Chondrocyte (in vitro differentiated cells): Measurements from ENCODE around the gene CD82. TPM values are rescaled to one million over a fixed set of nuclear protein-coding genes. Genes with fewer than 3 reads are reported as not detected.
A peak's percentile ranks its signal among the peaks of the same experiment; 100 is the strongest.

Experiments
- DNase-seq: peaks from one replicate; pipeline ENCODE4 v3.0.0; 2021; ENCODE audit warnings: mixed read lengths, low spot score
- H3K27ac Mint-ChIP-seq: one replicate; pipeline ENCODE4 v1.8.0; 2021; ENCODE audit warnings: mild to moderate bottlenecking, moderate library complexity, mixed read lengths; ENCODE audit not compliant: unreplicated experiment
- H3K27me3 Mint-ChIP-seq: 2 replicates; pipeline ENCODE4 v1.8.0; 2021; ENCODE audit warnings: low read depth, mixed read lengths
- H3K36me3 Mint-ChIP-seq: 2 replicates; pipeline ENCODE4 v1.8.0; 2021; ENCODE audit warnings: low read depth, mixed read lengths
- H3K4me1 Mint-ChIP-seq: 2 replicates; pipeline ENCODE4 v1.8.0; 2021; ENCODE audit warnings: low read depth, mild to moderate bottlenecking, mixed read lengths
- H3K4me3 Mint-ChIP-seq: one replicate; pipeline ENCODE4 v1.8.0; 2021; ENCODE audit warnings: mild to moderate bottlenecking, moderate library complexity, mixed read lengths; ENCODE audit not compliant: unreplicated experiment
- H3K9me3 Mint-ChIP-seq: 2 replicates; pipeline ENCODE4 v1.8.0; 2021; ENCODE audit warnings: low read depth, mixed read lengths
- CTCF ChIP-seq: fragments of 200-600 bp; sonication (generic); IDR thresholded peaks from 2 replicates; pipeline ENCODE4 v1.5.0; 2021; ENCODE audit warnings: antibody characterized with exemption, mild to moderate bottlenecking, moderate library complexity
- total RNA-seq: library from RNA; stranded (reverse); gene quantifications from 3 replicates; pipeline ENCODE4 v1.2.1, GENCODE V29; 2021

Gene CD82
- total RNA-seq, 1 donor from 2014 or later: 14.4 TPM

DNA sequence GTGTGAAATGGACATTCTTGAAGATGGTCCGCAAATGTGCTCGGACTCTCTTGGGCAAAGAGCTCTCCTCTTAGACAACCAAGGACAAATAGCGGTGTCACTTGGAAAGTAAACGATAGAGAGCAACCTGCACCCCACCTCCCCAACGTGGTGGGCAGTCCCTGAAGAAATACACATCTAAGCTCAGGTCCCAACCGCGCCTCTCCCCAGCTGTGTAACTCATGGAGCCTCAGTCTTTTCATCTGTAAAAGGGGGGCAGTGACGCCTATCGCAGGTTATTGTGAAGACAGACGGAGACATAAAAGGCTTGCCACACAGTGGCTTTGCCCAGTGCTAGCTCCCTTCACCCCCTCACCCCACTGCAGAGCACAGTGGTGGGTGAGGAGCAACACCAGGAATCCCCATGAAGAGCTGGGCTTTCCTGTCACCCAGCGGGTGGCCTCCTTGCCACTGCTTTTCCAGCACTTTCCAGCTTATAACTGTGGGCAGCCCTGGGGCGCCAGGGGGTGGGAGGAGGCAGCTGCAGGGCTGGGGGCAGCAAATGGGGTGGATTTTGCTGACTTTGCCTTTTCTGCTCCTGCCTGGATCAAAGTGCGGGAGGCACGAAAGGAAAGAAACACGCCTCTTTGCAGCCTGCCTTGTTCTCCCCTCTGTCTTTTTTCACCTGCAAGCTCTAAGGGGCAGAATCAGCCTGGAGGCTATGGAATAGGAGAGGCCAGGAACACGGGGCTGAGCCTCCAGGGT is 87.6 kb downstream of the CD82 start:
- peaks cover 3% of the 10 kb centered on the region for H3K36me3 Mint-ChIP-seq
- TF ChIP-seq CTCF: no peak
- H3K9me3 Mint-ChIP-seq: peaks cover 3% of the 10 kb centered on the region
- no peak overlapping the region for H3K4me3 Mint-ChIP-seq
- H3K27me3 Mint-ChIP-seq: peaks cover 36% of the 10 kb centered on the region
- H3K27ac Mint-ChIP-seq: no peak overlapping the region
- DNase-seq: no peak
- no peaks in the 10 kb centered on the region for H3K4me1 Mint-ChIP-seq

GRCh38 chr11:44654057-44654456 is 88.6 kb downstream of the CD82 start:
- Mint-ChIP-seq H3K4me1 (no peaks in the 10 kb centered on the region), H3K4me3 (no peak overlapping the region), H3K27me3 (peaks cover 41% of the 10 kb centered on the region), H3K9me3 (peaks cover 3% of the 10 kb centered on the region), H3K36me3 (peaks cover 3% of the 10 kb centered on the region), H3K27ac (no peak overlapping the region)
- no peak for TF ChIP-seq CTCF
- no peak for DNase-seq

GRCh38 chr11:44654596-44654995 is 89.1 kb downstream of the CD82 start:
- Mint-ChIP-seq H3K9me3 (peaks cover 3% of the 10 kb centered on the region), H3K4me3 (no peak overlapping the region), H3K27ac (no peak overlapping the region), H3K36me3 (peaks cover 5% of the 10 kb centered on the region), H3K27me3 (peaks cover 41% of the 10 kb centered on the region), H3K4me1 (peaks cover 4% of the 10 kb centered on the region)
- no peak for TF ChIP-seq CTCF
- DNase-seq: no peak

DNA sequence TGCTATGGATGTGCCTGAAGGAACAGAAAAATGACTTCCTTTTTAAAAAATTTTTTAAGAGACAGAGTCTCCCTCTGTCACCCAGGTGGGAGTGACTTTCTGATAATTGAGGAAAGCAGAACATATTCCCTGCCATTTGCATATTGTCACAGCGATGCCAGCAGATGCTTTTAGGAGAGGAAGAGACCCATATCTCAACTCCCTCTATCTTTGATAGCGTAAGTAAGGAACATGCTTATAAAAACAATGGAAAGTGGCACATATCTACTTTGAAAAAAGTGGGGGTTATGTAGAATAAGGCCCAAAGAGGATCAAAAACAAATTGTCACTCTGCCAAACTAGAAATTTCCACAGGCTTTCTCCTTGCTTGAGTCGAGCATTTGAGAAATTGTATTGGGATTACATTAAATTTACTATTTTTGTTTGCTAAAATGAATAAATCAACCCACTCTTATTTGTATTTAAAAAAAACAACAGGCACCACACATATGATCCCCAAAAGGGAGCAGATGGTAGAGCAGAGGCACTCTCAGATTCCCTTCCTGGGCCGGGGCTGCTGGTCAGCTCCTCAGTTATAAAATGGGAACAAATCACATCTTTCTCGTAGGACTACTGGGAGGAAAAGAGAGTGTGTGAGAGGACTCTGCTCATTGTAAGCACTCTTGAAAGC is 92.5 kb downstream of the CD82 start:
- no peaks in the 10 kb centered on the region for H3K9me3 Mint-ChIP-seq
- H3K27ac Mint-ChIP-seq: no peak overlapping the region
- peaks cover 5% of the 10 kb centered on the region for H3K4me1 Mint-ChIP-seq
- H3K27me3 Mint-ChIP-seq: peaks cover 23% of the 10 kb centered on the region
- DNase-seq: no peak
- TF ChIP-seq CTCF: no peak
- H3K36me3 Mint-ChIP-seq: peaks cover 2% of the 10 kb centered on the region
- no peak overlapping the region for H3K4me3 Mint-ChIP-seq

DNA sequence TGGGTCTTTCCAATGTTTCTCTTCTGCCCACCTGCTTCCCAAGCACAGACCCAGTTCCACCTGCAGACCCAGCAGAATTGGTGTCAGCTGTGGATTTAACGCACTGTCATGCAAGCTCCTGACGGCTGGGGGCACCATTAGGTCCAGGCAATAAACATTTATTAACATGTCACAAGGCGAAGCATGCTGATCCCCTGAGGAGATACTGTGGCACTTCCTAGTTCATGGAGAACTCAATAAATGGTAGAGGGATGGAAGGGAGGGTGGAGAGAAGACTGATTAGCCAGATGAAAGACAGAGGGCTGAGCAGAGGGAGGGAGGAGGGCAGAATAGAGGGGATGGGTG is 93.0 kb downstream of the CD82 start:
- Mint-ChIP-seq H3K4me3 (no peak overlapping the region), H3K4me1 (peaks cover 5% of the 10 kb centered on the region), H3K9me3 (no peaks in the 10 kb centered on the region), H3K36me3 (peaks cover 2% of the 10 kb centered on the region), H3K27ac (no peak overlapping the region), H3K27me3 (peaks cover 23% of the 10 kb centered on the region)
- DNase-seq: no peak
- peak; percentile 70 for TF ChIP-seq CTCF
